ENCODE results near the gene VILL.
"Not testable (repeated sequence)": the region's sequence is repeated elsewhere in the genome, so short reads cannot be mapped to it uniquely, and the experiment has no call there.

VILL gene

DNA sequence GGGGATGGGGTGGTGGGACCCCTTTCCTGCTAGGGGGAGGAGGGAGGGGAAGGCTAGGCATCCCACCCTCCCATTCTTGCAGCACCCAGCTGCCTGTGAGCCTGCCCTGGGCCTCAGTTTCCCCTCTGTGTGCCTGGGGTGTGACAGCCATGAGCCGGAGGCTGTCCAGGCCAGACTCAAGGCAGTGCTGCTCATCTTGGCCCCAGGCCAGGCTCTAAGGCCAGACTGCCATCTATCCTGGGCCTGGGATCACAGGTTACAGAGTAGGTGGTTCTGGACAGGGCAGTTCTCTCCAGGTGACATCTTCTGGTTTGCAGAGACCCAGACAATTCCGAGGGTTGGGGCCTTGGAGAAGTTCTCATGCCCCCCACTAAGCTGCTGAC lies 3.3 kb upstream of the VILL start:
- no peak for DNase-seq

DNA sequence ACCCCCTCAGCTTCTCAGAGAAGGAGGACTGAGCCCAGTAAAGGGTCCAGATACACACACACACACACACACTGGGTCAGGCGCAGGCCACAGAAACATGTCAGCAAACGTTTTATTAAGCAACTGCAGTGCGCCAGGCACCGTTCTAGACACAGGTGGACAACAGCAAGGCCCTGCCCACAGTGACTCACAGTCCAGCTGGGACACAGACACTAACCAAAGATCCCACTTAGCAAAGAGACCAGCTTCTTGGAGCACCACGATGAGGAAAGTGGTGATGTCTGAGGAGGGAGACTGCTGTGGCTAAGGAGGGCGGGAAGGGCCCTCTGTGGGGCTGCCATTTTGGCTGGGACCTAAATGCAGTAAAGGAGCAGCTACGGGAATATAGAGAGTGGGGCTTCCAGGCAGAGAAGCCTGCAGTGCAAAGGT lies 2.8 kb upstream of the VILL start:
- no peak for DNase-seq

DNA sequence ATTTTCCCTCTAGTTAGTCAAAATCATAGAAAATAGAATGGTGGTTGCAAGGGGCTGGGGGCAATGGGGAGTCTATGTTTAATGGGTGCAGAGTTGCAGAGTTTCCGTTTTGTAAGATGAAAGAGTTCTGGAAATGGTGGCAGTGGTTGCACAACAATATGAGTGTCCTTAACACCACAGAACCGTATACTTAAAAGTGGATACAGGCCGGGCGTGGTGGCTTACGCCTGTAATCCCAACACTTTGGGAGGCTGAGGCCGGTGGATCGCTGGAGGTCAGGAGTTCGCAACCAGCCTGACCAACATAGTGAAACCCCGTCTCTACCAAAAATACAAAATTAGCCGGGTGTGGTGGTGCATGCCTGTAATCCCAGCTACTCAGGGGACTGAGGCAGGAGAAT lies 2.2 kb upstream of the VILL start:
- not testable (repeated sequence) for DNase-seq

DNA sequence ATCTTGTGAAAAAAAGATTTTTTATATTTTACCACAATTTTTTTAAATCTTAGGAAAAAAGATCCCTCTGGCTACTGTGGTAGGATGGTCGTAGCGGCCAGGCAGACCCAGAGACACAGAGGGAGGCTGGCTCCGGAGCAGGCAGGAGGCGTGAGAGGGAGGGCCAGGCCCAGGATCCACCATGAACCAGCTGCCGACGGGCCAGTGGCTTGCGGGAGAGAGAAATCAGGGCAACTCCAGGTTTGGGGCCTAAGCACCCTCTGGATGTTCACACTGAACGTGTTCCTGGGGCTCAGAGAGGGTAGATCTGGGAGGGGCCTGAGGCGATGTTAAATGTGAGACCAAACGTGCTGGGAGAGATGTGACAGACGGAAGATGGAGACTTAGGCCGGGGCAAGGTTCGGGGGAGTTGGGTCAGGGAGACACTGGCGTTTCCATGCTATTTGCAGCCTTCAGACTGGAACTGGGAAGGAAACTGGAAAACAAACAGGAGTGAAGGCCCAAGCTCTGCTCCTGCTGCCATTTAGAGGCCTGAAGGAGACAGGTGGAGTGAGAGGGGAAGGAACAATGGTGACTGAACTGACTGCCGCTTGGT lies 1.6 kb upstream of the VILL start:
- no peak for DNase-seq

DNA sequence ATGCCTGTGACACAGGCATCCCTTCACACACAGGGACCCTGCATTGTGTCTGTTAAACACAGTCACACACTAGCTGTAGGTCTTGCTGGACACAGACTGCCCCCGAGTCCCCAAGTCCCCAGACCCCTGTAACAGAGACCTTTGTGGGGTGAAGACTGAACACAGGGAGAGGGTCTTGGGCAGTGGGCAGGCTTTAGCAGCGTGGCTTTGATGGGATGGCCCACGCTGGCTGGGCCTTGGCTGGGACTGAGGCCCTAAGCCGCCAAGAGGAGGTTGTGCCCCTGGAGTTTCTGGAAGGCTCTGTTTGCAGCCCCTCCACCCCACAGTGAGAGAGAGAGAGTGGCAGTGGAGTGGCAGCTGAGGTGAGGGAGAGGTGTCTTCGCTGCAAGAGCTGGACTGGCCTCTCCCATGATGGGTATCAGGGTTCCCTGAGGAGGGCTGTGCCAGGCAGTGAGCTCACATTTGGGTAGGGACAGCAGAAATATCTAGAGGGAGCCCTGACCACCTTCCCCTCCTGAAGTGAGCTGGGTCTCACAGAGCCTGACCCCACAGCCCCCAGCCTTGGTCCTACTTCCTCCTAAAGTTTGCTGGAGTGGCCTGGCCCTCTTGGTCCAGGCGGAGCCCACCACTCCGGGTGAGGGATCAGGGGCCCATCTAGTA lies 635 bp upstream of the VILL start:
- DNase-seq = no peak

DNA sequence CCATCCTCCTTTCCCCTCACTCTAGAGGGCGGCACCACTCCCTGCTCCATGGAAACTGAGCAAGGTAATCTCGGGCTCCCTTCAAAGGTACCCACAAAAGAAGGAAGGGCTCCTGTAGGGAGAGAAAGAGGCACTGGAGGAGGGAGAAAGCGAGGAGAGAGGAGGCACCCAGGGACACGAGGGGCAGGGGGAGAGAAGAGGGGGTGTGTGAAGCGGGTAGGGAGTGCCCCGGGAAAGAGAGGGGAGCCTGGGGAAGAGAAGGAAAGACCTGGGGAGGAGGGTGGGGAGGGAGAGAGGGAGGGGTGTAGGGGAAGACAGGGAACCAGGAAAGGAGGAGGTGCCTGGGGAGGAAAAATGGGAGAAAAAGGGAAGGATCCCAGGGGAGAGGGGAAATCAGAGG lies 523 bp downstream of the VILL start:
- no peak for DNase-seq

DNA sequence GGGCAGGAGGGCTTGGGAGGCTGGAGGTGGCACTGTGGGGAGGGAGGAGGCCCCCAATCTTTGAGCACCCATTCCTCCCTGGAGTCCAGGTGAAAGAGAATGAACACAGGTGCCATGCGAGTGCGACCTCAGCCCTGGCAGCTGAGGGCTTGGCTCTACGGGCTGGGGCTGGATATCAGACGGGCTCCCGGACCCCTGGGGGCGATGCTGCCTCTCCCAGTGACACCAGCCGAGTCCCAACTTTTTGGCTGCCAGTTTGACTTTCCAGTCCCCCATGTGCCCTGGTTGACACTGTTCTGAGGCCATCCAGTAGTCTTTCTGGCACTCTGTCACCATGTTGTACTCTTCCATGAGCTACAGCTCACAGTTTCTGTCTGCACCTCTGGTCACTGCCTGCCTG lies 1.2 kb downstream of the VILL start:
- no peak for DNase-seq

DNA sequence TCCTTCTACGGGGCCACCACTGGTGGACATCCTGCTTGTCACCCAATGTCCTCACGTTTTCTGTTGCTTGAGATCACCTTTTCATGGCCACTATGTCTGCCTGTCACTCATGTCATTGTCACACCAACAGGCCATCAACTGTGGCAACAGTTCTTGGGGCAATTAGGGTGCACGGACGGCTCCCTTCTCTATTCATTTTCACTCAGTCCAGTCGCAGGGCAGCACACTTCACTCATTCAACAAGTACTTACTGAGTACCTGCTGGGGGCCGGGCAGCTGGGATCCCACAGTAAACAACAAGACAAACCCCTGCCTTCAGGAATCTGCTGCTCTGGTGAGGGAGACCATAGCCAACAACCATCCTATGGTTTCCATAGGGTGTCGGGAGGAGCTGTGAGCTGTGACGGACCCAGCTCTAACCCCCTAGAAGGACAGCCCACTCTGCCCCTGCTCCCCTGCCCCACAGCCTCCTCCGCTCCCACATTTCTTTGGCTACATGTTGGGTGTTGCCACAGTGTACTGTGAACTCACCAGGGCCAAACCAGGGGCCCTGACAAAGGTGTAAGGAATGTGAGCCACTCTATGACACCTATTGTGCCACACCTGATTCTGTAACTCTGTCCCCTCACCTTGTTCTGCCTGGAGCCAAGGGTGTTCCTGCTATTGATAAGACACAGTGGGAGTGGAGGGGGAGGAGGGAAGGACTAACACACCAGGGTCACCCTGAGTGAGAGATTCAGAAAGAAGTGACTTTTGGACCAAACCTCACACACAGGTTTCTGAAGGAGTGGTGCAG lies 1.9 kb downstream of the VILL start:
- no peak for DNase-seq

DNA sequence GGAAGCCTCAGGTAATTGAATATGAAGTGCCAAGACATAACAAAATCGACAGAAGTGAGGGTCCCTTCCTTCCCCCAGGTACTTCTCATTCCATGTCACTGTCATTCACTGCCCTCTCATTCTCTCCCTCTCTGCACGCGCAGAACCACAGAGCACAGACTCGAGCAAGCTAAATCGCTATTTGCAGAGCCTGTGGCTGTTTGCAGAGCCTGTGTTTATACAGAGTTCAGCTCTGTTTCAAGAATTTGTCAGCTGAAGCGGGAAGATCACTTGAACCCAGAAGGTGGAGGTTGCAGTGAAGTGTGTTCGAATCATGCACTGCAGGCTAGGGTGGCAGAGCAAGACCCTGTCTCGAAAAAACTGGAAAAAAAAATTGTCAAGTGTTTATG lies 2.5 kb downstream of the VILL start:
- DNase-seq = no peak

DNA sequence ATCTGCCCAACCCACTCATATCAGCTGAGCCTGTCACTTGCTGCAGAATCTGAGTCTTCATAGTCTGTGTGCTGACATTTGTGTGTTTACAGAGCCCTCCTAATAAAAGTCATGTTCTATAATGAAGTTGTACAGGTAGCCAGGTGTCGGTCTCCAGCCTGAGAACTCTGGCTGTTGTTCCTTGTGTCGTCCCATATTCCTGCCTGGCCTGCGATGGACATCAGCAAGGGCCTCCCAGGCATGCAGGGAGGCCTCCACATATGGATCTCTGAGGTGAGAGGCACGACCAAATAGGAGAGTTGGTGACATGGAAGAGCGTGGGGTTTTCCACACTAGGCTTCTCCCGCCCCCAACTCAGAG lies 2.9 kb downstream of the VILL start:
- DNase-seq = no peak

DNA sequence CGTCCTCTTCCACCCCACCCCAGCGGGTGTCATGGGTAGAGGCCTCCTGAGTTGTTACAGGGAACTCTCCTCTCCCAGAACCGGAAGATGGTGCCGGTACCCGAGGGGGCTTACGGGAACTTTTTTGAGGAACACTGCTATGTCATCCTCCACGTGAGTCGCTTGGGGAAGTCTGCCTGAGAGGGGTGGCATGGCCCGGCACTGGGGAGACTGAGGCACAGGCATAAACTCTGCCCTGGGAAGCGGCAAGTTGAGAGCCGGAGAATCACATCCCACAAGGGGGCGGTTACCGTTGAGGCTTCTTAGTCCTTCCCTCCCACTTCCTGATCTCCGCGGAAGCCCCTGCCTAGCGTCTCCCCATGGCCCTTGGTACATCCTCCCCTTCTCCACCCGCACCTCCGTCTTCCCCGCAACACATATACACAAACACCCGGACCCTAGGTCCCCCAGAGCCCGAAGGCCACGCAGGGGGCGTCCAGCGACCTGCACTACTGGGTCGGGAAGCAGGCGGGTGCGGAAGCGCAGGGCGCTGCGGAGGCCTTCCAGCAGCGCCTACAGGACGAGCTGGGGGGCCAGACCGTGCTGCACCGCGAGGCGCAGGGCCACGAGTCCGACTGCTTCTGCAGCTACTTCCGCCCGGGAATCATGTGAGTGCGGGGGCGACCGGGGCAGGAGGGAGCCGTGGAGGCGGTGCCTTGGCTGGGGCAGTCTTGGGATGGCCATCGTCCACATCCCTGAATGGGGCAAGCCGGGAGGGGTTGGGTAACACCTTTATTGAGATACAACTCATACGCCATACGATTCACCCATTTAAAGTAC lies 3.4 kb downstream of the VILL start:
- no peak for DNase-seq

DNA sequence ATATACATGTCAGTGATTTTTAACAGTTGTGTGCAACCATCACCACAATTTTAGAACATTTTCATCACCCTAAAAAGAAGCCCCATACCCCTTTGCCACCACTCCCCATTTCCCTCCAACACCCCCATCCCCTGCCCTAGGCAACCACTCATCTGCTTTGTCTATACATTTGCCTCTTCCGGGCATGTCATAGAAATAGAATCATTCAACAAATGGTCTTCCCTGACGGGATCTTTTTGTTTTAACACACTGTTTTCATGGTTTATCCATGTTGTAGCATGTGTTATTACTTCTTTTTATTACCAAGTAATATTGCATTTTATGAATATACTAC lies 4.0 kb downstream of the VILL start:
- no peak for DNase-seq

DNA sequence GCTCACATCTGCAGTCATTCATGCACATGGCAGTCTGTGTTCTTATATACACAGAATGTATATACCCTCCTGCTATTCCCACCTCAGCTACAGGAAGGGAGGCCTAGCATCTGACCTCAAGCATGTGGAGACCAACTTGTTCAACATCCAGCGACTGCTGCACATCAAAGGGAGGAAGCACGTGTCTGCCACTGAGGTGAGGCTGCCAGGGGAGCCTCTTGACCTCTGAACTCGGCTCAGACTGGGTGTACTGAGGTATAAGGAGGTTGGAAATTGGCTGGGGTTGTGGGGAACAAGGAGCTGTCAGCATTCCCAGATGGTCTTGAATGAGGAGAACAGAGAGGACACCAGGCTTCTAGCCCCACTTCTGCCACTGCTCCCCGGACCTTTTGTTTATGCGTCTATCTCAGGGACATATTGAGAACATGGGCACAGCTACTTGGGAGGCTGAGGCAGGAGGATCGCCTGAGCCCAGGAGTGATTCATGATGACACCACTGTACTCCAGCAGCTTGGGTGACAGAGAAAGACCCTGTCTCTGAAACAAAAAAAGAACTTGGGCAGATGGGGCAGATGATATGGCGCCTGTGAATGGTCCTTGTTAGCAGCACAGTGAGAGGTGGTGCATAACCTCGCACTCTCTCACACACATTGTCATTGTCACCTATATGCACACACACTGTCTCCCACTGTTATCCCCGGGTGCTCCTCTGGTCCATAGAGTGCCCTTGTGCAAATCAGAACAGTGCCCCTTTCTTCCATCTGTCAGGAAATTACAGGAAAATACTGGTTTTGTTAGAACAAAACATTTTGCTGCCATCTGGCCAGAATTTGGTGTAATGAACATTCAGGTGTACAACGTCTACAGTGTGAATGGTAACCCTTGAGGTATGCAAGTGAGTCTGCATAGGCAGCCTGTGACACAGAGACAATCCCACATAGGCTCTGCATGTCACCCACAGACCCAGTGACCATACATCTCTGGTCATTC lies 5.4 kb downstream of the VILL start:
- DNase-seq = no peak

DNA sequence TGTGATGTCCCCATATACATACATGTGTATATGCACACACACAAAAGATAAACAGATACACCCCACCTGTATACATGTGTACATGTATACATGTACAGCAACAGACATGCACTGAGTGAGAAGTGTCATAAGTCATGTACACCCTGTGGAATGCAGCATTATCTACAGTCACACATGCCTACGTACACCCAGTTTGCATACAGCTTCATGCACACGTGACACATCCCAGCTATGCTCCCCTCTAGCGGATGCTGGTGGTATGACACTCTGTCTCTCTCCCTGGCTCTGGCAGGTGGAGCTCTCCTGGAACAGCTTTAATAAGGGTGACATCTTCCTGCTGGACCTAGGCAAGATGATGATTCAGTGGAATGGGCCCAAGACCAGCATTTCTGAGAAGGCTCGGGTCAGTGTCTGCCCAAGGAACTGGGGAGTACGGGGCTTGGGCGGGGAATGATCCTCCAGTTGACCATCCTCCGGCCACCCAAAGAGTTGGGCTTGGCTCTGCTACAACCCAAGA lies 6.3 kb downstream of the VILL start:
- DNase-seq = peak; percentile 82

DNA sequence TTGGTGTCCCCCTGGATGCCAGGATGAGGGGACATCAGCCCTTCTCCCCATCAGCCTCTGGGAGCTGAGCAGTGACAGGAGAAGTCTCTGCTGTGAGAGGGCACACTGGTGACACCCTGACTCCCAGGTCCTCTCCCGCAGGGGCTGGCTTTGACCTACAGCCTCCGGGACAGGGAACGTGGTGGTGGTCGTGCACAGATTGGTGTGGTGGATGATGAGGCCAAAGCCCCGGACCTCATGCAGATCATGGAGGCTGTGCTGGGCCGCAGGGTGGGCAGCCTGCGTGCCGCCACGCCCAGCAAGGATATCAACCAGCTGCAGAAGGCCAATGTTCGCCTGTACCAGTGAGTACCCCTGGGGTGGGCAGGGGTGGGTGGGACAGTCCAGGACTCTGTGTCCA lies 6.8 kb downstream of the VILL start:
- DNase-seq = no peak

DNA sequence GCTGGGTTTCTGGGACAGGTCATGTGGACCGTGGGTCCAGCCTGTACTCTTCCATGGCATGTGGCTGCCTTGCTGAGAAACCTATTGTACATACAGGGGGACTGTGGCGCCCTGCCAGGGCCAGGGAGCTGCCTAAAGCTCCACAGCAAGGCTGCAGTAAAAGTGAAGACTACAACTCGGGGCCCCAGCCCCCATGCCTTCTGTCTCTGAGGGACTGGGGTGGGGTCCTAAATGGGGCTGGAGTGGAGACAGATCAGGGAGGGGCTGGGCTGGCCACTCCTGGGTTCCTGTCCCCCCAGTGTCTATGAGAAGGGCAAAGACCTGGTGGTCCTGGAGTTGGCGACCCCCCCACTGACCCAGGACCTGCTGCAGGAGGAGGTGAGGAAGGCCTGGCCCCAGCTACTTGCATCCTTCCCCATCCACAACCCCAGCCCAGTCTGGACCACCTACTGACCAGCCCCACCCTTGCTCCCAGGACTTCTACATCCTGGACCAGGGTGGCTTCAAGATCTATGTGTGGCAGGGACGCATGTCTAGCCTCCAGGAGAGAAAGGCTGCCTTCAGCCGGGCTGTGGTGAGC lies 7.3 kb downstream of the VILL start:
- no peak for DNase-seq

DNA sequence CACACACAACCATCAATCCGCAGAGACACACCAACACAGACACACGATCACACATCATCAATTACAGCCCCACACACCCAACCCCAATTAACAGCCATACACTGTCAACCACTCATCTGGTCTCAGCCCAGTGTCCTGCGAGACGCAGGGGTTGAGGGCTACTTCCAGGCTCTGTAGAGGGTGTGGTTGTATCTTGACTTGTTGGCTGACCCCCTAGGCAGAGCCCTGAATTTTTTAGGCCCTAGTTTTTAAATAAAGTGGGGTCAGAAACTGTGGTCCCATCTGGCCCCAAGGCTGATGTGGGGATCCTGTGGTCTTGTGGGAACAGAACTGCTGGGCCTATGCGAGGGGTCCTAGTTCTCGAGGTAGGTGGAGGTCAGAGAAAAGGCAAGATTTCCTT lies 9.2 kb downstream of the VILL start:
- no peak for DNase-seq

DNA sequence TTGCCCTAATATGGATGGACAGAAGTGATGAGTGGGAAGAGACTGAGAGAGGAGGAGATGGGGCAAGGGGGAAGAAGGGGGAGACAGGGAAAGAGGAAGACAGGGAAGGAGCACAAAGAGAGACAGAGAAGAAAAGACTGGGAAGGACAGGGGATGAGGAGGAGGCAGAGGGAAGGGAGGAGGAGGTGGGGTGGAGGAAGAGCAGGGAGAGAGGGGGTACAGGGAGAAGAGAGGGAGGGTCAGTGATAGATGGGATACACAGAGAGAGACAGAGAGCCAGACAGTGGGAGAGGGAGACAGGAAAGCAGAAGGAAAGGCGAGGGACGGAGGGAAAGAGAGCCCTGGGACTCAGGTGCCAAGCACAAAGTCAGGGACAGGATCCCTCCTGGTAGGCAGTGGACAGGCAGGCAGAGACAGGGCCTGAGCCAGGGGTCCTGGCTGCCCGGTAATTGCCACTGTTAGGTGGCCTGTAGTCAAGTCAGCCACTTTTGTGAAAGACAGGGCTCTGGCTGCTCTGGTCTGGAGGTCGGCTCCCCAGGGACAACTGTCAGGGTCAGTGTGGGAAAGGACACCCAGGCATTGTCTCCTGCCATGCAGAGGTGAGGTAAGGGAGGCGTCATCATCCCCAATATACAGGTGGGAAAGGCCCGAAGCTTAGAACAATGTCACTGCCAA lies 9.8 kb downstream of the VILL start:
- DNase-seq = no peak

DNA sequence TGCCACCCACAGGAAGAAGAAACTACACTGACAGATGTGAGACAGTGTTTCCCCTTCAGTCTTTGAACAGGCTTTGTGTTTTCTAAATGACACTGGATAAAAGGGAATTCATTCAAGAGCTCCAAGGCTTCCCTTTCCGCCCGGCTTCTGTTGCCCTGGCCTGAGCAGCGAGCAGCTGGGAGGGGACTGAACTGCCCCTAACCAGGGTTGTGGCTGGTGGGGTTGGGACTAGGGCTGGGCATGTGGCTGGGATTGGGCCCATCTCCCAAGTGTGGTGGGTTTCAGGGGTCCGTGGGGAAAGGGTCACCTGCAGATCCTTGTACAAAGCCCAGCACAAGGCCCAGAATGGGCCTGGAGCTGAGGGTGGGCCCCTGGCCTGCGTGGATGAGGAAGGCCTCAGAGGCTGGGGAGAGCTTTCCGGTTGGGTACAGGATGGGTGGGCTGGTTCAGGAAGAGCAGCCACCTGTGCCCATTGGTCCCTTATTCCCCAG lies 10.4 kb downstream of the VILL start:
- DNase-seq = no peak

DNA sequence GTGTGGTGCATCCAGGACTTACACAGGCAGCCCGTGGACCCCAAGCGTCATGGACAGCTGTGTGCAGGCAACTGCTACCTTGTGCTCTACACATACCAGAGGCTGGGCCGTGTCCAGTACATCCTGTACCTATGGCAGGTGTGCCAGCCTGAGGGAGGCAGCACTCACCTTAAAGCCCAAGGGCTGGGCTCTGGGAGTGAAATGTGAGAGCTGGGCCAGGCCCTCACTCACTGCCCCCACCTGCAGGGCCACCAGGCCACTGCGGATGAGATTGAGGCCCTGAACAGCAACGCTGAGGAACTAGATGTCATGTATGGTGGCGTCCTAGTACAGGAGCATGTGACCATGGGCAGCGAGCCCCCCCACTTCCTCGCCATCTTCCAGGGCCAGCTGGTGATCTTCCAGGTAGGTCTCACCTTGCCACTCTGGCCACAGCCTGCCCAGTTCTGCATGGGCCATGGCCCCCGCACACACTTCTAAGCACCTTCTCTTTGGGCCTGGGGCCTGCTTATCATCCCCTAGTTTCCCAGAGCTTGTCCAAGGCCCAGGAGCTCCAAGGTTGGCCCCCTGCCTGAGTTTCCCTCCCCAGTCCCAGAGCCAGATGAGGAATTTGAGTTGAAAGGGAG lies 11.0 kb downstream of the VILL start:
- peak; percentile 12 for DNase-seq
